ENCODE results near the gene USP10.

Gene USP10

DNA sequence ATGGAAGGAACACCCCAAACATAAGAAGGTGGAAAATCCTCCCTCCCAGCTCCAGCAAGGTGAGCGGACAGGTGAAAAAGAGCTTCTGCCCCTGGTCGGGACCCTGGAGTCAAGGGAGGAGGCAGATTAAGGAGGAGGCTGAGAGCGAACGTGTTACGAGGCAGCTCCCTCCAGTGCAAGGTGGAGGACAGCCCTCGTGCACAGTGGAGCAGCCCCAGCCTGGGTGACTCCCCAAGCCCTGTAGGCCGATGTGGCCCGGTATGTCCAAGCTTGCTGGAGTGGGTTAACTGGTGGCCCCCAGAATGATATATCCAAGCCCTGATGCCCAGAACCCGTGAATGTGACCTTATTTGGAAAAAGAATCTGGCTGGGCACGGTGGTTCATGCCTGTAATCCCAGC is 104.5 kb downstream of the USP10 start:
- DNase-seq (ENCODE audit: low spot score), result no peak

DNA sequence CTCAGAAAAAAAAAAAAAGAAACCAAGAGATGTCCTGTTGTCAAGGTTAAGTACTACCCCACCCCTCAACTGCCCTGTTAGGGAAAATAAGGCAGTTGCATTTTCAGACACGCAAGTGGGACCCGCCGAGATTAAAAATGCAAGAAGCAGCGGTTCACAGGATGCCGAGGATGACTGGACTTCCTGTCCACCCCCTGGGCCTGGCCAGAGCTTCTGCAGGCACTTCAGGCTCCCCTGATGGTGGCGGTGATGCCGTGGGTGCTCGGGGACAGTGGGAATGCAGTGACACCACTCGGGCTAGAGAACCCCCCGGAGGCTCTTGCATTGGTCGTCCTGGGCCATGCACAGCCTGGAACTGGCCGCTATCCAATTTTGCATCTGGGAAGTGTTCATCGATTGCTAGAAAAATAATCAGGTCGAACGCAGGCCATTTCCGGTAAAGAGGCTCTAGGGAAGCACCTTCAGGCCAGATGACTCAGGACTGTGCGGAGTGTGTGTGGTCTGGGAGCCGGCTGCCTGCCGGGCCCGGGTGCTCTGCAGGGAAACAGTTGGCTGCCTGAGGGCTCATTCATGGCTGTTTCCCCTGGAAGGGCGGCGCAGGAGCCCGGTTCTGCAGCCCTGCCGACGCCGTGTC is 106.6 kb downstream of the USP10 start:
- no peak for DNase-seq (ENCODE audit: low spot score)

DNA sequence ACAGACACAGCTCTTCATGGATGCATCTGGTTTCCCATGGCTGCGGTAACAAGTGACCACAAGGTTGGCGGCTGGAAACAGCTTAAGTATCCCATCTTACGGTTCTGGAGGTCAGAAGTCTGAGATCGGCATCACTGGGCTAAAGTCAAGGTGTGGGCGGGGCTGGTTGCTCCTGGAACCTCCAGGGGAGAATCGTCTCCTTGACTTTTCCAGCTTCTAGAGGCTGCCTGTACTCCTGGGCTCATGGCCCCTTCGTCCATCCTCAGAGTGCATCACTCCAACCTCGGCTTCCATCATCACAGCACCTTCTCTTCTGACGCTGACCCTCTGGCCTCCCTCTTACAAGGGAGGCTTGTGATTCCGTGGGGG is 107.1 kb downstream of the USP10 start:
- no peak for DNase-seq (ENCODE audit: low spot score)

DNA sequence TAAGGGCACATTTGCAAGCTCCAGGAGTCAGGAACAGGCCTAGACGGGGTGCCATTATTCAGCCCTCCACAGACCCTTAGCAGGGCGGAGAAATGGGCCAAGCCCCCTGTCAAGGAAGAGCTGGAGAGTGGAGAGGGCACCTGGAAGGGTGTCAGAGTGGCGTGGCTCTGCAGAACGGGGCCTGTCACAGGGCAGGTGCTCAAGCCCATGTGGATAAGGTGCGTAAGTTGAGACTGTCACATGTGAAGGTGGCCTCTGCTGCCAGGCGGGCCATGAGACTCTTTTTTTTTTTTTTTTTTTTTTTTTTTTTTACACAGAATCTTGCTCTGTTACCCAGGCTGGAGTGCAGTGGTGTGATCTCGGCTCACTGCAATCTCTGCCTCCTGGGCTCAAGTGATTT is 108.0 kb downstream of the USP10 start:
- no peak for DNase-seq (ENCODE audit: low spot score)

DNA sequence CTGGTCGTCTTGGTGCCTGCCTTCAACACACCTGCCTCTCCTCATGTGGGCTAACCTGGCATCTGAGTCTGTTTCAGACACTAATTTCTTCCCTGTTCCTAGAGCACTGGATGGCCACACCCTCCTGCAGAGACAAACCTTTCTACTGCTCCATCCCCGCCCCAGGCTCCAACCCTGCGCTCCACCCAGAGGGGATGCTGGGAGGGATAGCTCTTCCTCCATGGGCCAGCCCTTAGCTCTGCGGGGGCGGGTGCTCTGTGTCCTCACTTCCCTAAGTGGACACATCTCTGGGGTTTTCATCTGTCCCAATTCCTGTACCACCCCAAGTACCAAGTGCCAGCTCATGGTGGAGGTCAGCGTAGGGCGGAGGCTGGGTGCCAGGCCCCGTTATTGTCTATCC is 109.0 kb downstream of the USP10 start:
- no peak for DNase-seq (ENCODE audit: low spot score)

DNA sequence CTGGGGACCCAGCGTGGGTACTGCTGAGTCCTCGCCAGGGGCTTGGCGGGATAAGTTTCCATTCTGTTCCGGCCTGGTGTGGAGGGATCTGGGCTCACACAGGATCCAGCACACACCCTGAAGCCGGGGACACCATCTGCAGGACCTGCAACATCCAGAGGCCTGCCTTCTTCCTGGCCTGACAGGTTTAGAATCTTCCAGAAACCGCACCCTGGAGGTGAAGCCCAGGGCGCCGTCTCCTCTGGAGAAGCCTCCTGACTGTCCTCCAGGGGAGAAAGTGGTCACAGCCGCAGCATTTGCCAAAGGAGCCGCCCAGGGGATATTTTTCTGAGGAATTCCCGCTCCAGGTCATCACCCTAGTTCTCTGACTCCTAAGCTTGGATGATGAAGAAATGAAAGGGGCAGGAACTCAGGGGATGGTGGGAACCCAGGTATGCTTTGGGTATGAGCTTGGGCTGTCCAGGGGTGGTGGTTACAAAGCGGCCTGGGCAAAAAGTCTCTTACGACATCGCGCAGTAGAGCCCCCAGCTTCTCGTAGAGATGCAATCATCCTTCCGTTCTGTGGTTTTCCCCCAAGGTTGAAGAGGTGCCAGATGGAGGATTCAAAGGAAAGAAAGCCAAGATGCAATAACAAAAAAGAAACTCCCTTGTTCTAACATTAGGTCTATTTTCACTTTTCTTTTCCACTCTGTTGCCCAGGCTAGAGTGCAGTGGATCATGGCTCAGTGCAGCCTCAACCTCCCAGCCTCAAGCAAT is 110.9 kb downstream of the USP10 start:
- DNase-seq (ENCODE audit: low spot score), result no peak

DNA sequence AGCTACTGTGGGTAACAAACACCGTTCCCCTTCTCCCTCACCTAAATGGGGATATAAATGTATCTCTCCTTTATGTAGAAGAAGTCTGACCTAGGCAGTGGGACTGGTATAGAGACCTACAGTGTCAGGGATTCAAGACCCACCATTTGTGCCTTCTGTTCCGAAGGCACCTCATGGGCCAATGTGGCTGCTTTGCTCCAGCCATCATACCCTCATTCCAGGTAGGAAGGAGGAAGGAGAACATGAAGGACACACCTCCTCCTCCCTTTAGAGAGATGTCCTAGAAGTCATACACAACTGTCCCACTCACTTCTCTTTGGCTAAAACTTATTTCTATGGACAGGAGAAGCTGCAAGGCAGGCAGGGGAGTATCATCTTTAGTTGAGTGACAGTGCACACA is 111.7 kb downstream of the USP10 start:
- DNase-seq (ENCODE audit: low spot score), result no peak

DNA sequence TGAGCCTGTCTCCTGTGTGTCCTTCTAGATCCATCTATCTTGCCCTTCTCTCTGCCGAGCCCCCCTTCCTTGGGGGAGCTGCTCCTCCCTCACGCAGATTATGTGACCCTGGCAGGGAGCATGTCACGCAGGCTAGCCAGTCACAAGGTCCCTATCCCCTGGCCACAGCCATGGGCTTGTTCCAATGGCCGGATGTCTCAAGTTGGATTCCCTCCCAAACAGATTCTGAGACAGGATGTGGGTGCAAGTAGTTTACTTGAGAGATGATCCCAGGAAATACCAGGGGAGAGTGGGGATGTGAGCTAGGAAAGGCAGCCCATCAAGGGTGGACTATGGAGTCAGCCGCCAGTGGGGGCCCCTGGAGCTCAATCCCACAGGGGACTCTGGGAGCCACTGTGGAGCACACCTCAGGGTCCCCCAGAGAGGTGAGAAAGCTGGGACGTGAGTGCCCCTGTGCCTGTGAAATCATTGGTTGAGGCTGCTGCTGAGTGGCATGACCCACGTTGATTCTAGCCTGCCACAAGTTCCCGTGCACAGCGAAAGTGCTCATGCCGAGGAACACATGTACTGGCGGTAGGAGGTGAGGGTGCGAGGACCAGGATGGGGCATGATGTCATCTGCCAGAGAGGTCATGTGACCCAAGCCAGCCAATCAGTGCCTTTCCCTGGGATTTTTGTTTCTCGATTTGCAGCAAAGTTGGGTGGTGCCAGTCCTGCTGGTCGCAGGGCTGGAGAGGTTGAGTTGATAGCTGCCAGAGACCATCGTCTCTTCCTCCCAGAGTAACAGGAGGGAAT is 113.5 kb downstream of the USP10 start:
- DNase-seq (ENCODE audit: low spot score), result no peak

DNA sequence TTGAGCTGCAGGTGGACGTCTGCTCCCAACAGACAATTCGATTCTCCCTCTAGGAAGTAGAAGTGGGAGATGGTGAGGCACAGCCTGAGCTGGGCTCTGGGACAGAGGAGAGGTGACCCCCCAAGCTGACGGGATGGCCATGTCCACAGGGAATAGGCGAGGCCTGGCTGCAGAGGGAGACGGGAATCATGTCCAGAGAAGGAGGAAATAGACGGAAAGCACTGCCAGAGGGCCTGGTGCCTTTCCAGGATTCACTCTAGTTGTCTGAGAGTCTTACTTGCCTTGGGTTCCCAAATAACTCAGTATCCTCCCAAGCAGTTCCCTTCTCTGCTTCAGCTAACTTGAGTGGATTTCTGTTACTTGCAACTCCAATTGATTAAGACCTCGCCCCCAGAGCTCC is 115.7 kb downstream of the USP10 start:
- DNase-seq (ENCODE audit: low spot score), result no peak

DNA sequence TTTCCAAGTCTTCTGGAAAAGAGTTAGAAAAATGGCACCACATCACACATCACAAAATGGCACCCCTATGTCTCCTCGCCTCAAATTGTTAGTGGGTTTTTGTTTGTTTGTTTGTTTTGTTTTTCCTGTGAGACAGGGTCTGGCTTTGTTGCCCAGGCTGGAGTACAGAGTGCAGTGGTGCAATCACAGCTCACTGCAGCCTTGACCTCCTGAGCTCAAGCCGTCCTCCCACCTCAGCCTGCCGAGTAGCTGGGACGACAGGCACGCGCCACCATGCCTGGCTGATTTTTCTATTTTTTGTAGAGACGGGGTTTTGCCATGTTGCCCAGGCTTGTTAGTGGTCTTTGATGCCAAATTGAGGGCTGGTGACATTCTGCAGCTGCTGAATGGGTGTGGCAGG is 116.2 kb downstream of the USP10 start:
- no peak for DNase-seq (ENCODE audit: low spot score)

DNA sequence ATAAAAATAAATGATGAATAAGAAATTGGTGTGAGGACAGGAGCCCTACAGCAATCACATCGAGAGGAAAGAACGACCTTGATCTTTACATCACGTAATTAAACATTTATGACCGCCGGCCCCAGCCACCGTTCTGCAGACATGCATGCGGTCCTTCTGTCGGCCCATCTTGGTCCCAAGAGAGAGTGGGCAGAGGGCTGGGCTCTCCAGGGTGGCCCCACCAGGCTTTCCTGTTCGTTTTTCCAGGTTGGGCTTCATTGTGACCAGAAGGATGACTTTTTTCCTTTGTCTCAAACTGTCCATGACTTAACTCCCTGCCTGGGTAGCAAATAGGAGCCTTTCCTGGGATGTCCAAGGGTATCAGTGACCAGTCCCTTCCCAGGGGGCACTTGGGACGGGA is 116.7 kb downstream of the USP10 start:
- DNase-seq (ENCODE audit: low spot score), result no peak

DNA sequence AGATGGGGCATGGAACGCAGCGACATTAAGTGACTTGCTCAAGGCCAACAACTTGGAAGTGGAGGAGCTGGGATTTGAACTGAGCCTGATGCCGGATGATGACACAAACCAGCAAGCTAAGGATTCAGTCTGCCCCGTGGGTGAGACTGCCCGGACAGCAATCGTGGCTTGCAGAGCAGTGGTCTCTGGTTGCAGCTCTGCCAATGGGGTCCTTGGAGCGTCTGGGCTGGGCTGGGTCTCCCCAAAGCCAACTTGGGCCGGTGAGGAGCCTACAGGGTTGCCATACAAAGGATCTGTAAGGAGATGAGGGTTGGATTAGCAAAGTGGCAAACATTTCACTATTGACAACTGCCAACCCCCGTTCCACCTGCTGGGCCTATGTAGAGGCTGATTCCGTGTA is 117.4 kb downstream of the USP10 start:
- DNase-seq (ENCODE audit: low spot score), result no peak

DNA sequence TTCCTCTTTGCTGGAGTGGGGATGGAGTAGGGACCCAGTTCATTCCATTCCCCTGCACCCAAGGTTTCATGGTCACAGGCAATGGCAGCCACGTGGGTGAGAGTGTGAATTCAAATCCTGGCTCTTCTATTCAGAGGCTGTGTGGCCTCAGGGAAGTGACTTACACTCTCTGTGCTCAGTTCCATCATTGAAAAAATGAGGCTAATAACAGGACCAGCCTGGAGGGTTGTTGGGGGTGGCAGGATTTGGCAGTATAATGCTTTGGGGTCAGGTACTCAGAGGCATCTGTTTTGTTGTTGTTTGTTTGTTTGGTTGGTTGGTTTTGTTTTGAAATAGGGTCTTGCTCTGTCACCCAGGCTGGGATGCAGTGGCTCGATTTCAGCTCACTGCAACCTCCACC is 117.8 kb downstream of the USP10 start:
- DNase-seq (ENCODE audit: low spot score), result no peak

DNA sequence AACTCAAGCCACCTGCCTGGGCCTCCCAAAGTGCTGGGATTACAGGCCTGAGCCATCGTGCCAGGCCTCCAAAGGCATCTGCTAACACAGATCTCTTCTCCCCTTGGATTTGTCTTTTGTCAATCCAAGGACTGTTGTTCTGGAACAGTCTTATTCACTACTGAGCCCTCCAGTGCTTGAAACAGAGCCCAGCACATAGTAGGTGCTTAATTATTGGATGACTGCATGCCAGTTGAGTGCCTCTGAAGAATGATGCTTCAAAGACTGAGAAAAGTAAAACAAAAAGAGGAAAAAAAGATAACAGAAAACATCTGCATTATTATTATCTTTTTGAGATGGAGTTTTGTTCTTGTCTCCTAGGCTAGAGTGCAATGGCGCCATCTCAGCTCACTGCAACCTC is 118.3 kb downstream of the USP10 start:
- no peak for DNase-seq (ENCODE audit: low spot score)

DNA sequence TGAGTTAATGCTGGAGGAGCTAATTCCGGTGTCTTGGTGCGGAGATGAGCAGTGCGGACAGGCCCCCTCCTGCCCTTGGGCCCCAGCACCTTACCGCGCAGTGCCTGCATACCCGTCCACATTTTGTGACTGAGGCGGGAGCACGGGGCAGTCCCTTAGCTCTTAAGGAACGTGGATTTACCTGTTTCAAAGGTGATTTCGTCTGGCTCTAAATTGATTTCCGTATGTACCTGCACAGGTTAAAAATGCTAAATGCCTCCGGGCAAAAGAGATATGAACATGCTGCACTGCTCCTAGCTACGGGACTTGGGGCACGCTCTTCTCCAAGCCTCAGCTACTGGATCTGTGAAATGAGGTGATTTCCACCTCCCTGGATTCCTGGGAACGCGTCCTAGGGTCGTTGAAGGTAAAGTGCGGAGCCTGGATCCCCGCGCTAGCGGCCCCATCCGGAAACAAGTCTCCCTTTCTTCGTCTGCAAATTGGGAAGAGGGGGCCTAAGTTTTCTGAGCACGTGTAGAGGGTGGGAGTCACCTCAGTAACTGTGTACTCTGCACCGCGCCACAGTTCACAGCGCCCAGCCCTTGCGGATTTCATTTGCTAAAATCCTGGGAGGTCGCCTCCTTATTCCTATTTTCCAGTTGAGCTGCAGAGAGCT is 119.3 kb downstream of the USP10 start:
- no peak for DNase-seq (ENCODE audit: low spot score)

DNA sequence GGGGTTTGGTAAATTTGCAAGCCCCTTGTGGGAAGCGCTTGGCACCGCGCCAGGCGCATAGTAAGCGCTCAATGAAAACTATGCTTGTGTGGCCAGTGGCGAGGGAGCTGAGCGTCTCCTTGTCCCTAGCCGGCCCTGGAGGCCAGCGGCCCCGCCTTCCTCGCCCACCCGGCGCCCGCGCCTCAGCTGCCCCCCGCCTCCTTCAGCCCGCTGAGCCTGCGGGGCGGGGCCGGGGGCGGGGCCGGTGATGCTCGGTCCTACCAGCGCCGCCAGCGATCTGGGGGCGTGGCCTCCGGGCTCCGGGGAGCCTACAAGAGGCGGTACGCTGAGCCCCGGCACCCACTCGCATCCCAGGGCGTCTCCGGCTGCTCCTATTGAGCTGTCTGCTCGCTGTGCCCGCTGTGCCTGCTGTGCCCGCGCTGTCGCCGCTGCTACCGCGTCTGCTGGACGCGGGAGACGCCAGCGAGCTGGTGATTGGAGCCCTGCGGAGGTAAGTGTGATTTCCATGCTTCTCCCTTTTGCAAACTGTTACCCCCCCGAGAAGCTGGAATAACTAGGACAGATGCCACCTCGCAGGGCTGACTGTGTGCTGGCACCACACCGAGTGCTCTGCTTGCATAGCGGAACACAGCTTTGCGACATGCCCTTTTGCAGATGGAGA is 120.0 kb downstream of the USP10 start, which contains the start of gene CRISPLD2:
Gene CRISPLD2, plus strand, starts transcription at position 342 of the 661 bp plus-strand sequence. CDS start 18,511 bp downstream, outside the sequence.
- peak; percentile 73 for DNase-seq (ENCODE audit: low spot score)

DNA sequence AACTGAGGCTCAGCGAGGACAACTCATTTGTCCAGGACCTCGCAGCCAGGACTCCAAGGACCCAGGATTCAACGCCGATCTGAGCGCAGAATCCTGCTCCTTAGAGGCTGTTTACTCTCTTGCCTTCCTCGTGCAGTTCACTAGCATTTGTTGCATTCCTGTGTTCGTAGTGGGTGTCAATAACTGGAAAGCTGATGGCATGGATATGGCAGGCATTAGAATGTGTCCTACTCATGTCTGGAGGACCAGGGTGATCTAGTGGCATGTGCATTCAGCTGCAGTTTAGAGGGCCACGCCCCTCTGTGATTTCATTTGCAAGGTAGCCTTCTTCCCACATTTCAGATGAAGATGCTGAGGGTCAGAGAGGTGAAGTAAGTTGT is 120.5 kb downstream of the USP10 start:
- no peak for DNase-seq (ENCODE audit: low spot score)

DNA sequence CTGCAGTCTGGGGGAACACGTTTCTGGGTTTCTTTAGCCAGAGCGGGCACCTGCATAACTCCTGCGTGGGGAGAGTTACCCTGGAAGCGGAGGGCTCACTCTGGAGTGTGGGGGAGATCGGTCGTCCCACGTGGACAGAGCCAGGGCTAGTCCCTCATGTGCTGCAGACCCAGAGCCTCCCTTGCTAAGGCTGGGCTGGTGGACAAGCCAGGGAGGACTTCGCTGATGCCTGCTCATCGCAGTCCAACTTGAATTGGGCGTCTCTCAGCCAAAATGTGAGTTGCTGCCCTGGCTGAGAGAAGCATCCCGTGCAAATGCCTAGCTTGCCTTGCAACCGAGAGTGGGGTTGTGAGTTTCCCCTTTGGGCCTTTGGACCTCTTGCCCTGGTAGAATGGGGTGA is 121.0 kb downstream of the USP10 start:
- DNase-seq (ENCODE audit: low spot score), result no peak

DNA sequence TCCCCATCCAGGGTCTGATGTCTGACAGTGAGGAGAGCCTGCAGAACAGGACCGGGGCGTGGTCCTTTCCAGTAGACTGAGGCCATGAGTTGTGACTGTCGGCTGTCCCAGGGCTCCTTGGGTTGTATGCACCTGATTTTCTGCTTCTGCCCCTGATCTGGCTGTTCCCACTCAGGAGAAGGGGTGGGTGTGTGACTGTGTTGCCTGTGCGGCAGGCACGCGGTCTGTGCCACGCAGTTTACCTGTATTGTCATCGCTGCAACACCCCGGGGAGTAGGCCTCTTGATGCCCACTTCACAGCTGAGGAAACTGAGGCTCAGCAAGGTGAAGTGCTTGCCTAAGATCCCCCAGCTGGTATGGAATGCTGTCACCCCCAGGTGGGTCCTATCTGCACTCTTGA is 121.4 kb downstream of the USP10 start:
- DNase-seq (ENCODE audit: low spot score), result no peak

DNA sequence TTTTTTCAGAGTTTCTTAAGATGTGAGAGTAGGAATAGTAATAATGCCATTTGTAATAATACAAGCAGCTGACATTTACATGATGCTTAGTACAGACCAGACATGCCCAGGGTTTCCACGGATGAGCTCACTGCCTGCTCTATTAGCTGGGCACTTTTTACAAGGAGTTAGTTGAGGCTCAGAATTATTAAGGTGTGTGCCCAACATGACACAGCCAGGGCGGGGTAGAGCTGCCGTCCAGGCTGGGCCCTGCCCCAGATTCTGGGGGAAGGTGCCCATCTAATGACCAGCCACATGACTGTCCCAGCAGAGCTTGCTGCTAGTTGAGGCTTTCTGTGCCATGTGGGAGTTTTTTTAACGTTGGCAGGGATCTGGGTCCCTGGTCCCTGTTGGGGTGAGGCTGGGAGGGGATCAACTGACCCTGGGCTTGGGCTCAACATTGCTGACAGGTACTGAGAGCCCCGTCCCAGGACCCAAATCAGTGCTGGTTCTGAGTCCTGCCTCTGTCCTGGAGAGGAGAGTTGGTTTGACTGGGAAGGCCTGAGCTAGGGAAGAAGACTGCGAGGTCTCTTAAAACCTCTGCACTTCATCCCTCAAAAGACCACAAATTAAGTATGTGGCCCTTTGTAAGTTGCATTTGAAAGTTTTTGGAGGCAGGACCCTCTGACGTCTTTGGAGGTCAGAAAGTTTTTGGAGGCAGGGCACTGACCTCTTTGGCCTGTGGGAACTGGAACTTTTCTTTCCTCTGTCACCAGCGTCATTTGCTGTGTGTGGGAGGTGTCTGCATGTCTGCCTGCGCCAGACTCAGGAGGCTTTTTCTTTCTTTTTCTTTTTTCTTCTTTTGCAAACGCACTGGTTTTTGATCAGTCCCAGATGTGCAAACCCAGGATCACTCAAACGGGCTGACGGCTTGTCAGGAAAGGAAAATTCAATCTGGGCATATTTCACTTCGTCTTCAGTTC is 122.2 kb downstream of the USP10 start:
- DNase-seq (ENCODE audit: low spot score), result no peak

DNA sequence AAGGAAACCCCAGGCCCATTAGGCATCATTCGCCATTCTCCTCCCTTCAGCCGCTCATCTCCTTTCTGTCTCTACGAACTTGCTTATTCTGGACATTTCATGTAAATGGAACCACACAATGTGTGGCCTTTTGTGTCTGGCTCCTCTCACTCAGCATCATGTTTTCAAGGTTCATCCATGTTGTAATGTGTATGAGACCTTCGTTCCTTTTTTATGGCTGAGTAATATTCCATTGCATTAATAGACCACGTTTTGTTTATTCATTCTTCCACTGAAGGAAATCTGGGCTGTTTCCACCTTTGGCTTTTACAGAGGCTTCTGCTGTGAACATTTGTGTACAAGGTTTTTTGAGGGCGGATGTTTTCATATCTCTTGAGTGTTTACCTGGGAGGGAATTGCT is 123.2 kb downstream of the USP10 start:
- no peak for DNase-seq (ENCODE audit: low spot score)

Measured in hematopoietic multipotent progenitor cell treated with erythropoietin and hydrocortisone succinate and interleukin-3 and kit ligand, for 15 days (in vitro differentiated cells).